ENCODE data around the gene MAPK8IP3. TPM values are rescaled to one million over a fixed set of nuclear protein-coding genes. Genes with fewer than 3 reads are reported as not detected.

The MAPK8IP3 gene
- total and polyA plus RNA-seq, 2 donors (not counting 1 experiment from before 2014, with no cell fraction given): 249 to 340 TPM

DNA sequence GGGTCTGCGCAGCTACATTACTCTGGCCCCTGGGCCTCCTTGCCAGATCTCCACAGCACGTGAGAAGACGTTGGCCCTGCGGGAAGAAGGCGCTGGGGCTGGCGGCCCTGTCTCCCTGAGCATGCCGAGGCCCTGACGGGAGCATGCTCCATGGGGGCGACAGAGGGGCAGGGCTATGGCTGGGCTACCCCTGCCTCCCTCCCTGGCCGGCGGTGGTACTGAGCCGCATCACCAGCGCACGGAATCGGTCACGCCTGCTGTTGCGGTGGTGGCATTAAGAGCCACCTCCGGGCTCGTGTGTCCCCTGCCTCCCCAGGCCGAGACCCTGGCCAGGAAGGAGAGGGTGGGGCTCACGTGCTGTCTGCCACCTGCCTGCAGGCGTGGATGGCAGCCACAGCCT lies 28.1 kb downstream of the MAPK8IP3 start:
- H3K4me3 ChIP-seq (ENCODE audit: control extremely low read depth in 1 of 5, extremely low read depth in 1 of 5, insufficient read depth in 1 of 5, low read depth in 2 of 5, low read length in 4 of 5): no peak overlapping the region
- intact Hi-C loops (cut with micrococcal nuclease): no loop called here
- H3K27me3 ChIP-seq (replicated peaks in 1 of 4; ENCODE audit: control extremely low read depth in 1 of 4, control insufficient read depth in 3 of 4, insufficient read depth in 4 of 4, low read length in 3 of 4): no peaks in the 10 kb centered on the region
- peaks cover 47% of the 10 kb centered on the region for H3K79me2 ChIP-seq (ENCODE audit: control insufficient read depth, insufficient read depth, low read length)
- DNase-seq: no peak
- H3K9me3 ChIP-seq (ENCODE audit: control extremely low read depth in 1 of 3, control insufficient read depth in 2 of 3, insufficient read depth in 1 of 3, low read length in 2 of 3): peaks cover 0 to 39% (median 0%) of the 10 kb centered on the region in 3 donors
- peaks cover 0 to 37% of the 10 kb centered on the region in 2 experiments for H3K36me3 ChIP-seq (replicated peaks in 1 of 2; ENCODE audit: control extremely low read depth in 1 of 2, control insufficient read depth in 1 of 2, extremely low read depth in 1 of 2, insufficient read depth in 2 of 2, low read length in 1 of 2)
- no peak overlapping the region for H3K4me2 ChIP-seq (replicated peaks; ENCODE audit: low read depth, low read length, poor library complexity, severe bottlenecking)
- H3K27me3 Mint-ChIP-seq: no peaks in the 10 kb centered on the region
- over 99% methylated on average over 22 of the region's 22 CpGs for WGBS (ENCODE audit: insufficient coverage)
- H2AFZ ChIP-seq (ENCODE audit: insufficient read depth, low read depth, low read length, poor library complexity, severe bottlenecking): no peak overlapping the region
- no peak overlapping the region for H3K27ac ChIP-seq (ENCODE audit: low read length in 2 of 2)
- peaks cover 52% of the 10 kb centered on the region for H4K20me1 ChIP-seq (ENCODE audit: control insufficient read depth, insufficient read depth, low read length, poor library complexity, severe bottlenecking)
- H3K27ac Mint-ChIP-seq: no peak overlapping the region
- no peak overlapping the region for H3K9ac ChIP-seq (ENCODE audit: low read length)
- ChIA-PET POLR2A (no interaction called here), CTCF (interaction anchor here (2.6 kb wide), 1 partner anchor 10 kb away, joined by 9 read pairs; no protein-coding TSS in a partner anchor)
- no peak for ATAC-seq (ENCODE audit: low read depth)
- no peaks in the 10 kb centered on the region for H3K4me1 Mint-ChIP-seq
- no peak for TF ChIP-seq EZH2 (IDR thresholded peaks at IDR 0.05; ENCODE audit: borderline replicate concordance, insufficient read depth, low read depth, low read length, poor library complexity, severe bottlenecking)
- TF ChIP-seq, protein P1, sequence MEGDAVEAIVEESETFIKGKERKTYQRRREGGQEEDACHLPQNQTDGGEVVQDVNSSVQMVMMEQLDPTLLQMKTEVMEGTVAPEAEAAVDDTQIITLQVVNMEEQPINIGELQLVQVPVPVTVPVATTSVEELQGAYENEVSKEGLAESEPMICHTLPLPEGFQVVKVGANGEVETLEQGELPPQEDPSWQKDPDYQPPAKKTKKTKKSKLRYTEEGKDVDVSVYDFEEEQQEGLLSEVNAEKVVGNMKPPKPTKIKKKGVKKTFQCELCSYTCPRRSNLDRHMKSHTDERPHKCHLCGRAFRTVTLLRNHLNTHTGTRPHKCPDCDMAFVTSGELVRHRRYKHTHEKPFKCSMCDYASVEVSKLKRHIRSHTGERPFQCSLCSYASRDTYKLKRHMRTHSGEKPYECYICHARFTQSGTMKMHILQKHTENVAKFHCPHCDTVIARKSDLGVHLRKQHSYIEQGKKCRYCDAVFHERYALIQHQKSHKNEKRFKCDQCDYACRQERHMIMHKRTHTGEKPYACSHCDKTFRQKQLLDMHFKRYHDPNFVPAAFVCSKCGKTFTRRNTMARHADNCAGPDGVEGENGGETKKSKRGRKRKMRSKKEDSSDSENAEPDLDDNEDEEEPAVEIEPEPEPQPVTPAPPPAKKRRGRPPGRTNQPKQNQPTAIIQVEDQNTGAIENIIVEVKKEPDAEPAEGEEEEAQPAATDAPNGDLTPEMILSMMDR (IDR thresholded peaks at IDR 0.05): no peak
- H3K4me3 Mint-ChIP-seq: no peak overlapping the region
- H3K4me1 ChIP-seq (ENCODE audit: control insufficient read depth in 2 of 2, insufficient read depth in 2 of 2, low read length in 2 of 2): no peaks in the 10 kb centered on the region
- no peaks in the 10 kb centered on the region for H3K9me3 Mint-ChIP-seq (ENCODE audit: insufficient read depth)

DNA sequence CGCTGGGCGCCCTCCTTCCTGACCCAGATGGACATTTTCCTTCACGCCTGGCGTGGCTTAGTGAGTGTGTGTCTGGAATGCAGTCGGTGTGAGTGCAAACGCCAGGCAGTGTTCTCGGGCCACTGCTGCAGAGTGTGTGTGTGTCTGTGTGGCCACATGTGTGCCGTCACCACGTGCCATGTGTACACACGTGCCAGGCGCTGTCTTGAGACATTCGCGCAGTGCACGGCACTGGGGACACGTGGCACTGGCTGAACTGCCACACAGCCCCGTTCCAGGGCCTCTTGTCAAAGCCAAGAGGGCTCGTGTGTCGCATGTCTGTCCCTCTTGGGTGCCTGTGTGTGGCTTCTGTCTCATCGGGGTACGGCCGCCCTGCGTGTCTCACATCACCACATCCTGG lies 28.8 kb downstream of the MAPK8IP3 start:
- Histone ChIP-seq H4K20me1 (ENCODE audit: control insufficient read depth, insufficient read depth, low read length, poor library complexity, severe bottlenecking) (peaks cover 52% of the 10 kb centered on the region), H3K79me2 (ENCODE audit: control insufficient read depth, insufficient read depth, low read length) (peaks cover 40% of the 10 kb centered on the region), H3K27me3 (replicated peaks in 1 of 4; ENCODE audit: control extremely low read depth in 1 of 4, control insufficient read depth in 3 of 4, insufficient read depth in 4 of 4, low read length in 3 of 4) (no peaks in the 10 kb centered on the region), H3K27ac (ENCODE audit: low read length in 2 of 2) (no peak overlapping the region), H3K36me3 (replicated peaks in 1 of 2; ENCODE audit: control extremely low read depth in 1 of 2, control insufficient read depth in 1 of 2, extremely low read depth in 1 of 2, insufficient read depth in 2 of 2, low read length in 1 of 2) (peaks cover 0 to 31% of the 10 kb centered on the region in 2 experiments), H3K4me3 (ENCODE audit: control extremely low read depth in 1 of 5, extremely low read depth in 1 of 5, insufficient read depth in 1 of 5, low read depth in 2 of 5, low read length in 4 of 5) (no peak overlapping the region), H3K9me3 (ENCODE audit: control extremely low read depth in 1 of 3, control insufficient read depth in 2 of 3, insufficient read depth in 1 of 3, low read length in 2 of 3) (peaks cover 0 to 46% (median 0%) of the 10 kb centered on the region in 3 donors), H3K9ac (ENCODE audit: low read length) (no peak overlapping the region), H3K4me1 (ENCODE audit: control insufficient read depth in 2 of 2, insufficient read depth in 2 of 2, low read length in 2 of 2) (no peaks in the 10 kb centered on the region), H3K4me2 (replicated peaks; ENCODE audit: low read depth, low read length, poor library complexity, severe bottlenecking) (no peak overlapping the region), H2AFZ (ENCODE audit: insufficient read depth, low read depth, low read length, poor library complexity, severe bottlenecking) (no peak overlapping the region)
- CTCF ChIA-PET: no interaction called here
- Mint-ChIP-seq H3K4me3 (no peak overlapping the region), H3K27ac (no peak overlapping the region), H3K9me3 (ENCODE audit: insufficient read depth) (no peaks in the 10 kb centered on the region), H3K27me3 (no peaks in the 10 kb centered on the region), H3K4me1 (no peaks in the 10 kb centered on the region)
- intact Hi-C loops (cut with micrococcal nuclease): no loop called here
- 98% methylated on average over 22 of the region's 22 CpGs for WGBS (ENCODE audit: insufficient coverage)
- TF ChIP-seq, protein P1 (IDR thresholded peaks at IDR 0.05): no peak
- no peak for TF ChIP-seq EZH2 (IDR thresholded peaks at IDR 0.05; ENCODE audit: borderline replicate concordance, insufficient read depth, low read depth, low read length, poor library complexity, severe bottlenecking)
- DNase-seq (no peak), ATAC-seq (ENCODE audit: low read depth) (no peak)
- POLR2A ChIA-PET: no interaction called here
